Measurements from ENCODE around the gene CRADD.

DNA sequence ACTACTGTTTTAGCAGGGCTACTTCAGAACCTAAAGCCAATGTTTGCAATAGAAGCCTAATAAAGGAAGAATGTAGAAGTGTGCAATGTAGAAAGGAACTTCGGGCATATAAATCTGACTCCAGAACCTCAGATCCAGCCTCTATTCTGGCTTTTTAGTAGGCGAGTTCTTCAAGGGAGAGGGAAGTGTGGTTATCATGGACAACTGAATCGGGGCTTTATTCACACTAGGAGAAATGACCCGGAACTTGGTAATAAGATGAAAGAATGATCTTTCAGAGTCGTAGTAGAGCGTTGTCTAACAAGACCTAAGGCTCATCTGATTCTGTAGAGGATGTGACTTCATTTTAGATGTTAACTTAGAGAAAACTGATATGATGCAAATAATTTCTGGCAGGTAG is 72.9 kb downstream of the CRADD start:
- TF ChIP-seq, protein P1, sequence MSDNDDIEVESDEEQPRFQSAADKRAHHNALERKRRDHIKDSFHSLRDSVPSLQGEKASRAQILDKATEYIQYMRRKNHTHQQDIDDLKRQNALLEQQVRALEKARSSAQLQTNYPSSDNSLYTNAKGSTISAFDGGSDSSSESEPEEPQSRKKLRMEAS (IDR thresholded peaks at IDR 0.05): no peak
- TF ChIP-seq TEAD4 (IDR thresholded peaks at IDR 0.05) (no peak), EP300 (IDR thresholded peaks at IDR 0.05; ENCODE audit: borderline replicate concordance) (no peak), RAD21 (IDR thresholded peaks at IDR 0.05; ENCODE audit: low read depth) (no peak), TCF12 (IDR thresholded peaks at IDR 0.05; ENCODE audit: low read depth) (no peak), TAF1 (IDR thresholded peaks at IDR 0.05; ENCODE audit: low read depth) (no peak), ZBTB7A (IDR thresholded peaks at IDR 0.05; ENCODE audit: low read depth) (no peak), EGR1 (IDR thresholded peaks at IDR 0.05) (no peak), CREB1 (IDR thresholded peaks at IDR 0.05; ENCODE audit: low read depth) (no peak), NFIC (IDR thresholded peaks at IDR 0.05) (no peak), FOXM1 (IDR thresholded peaks at IDR 0.05; ENCODE audit: borderline replicate concordance, low read depth) (no peak), YY1 (IDR thresholded peaks at IDR 0.05; ENCODE audit: low read depth) (no peak)
- TF ChIP-seq, protein P2, sequence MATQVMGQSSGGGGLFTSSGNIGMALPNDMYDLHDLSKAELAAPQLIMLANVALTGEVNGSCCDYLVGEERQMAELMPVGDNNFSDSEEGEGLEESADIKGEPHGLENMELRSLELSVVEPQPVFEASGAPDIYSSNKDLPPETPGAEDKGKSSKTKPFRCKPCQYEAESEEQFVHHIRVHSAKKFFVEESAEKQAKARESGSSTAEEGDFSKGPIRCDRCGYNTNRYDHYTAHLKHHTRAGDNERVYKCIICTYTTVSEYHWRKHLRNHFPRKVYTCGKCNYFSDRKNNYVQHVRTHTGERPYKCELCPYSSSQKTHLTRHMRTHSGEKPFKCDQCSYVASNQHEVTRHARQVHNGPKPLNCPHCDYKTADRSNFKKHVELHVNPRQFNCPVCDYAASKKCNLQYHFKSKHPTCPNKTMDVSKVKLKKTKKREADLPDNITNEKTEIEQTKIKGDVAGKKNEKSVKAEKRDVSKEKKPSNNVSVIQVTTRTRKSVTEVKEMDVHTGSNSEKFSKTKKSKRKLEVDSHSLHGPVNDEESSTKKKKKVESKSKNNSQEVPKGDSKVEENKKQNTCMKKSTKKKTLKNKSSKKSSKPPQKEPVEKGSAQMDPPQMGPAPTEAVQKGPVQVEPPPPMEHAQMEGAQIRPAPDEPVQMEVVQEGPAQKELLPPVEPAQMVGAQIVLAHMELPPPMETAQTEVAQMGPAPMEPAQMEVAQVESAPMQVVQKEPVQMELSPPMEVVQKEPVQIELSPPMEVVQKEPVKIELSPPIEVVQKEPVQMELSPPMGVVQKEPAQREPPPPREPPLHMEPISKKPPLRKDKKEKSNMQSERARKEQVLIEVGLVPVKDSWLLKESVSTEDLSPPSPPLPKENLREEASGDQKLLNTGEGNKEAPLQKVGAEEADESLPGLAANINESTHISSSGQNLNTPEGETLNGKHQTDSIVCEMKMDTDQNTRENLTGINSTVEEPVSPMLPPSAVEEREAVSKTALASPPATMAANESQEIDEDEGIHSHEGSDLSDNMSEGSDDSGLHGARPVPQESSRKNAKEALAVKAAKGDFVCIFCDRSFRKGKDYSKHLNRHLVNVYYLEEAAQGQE (IDR thresholded peaks at IDR 0.05; ENCODE audit: low read depth): no peak
- TF ChIP-seq, protein P3, sequence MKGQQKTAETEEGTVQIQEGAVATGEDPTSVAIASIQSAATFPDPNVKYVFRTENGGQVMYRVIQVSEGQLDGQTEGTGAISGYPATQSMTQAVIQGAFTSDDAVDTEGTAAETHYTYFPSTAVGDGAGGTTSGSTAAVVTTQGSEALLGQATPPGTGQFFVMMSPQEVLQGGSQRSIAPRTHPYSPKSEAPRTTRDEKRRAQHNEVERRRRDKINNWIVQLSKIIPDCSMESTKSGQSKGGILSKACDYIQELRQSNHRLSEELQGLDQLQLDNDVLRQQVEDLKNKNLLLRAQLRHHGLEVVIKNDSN (IDR thresholded peaks at IDR 0.05): no peak
